ENCODE results near the gene BFAR.
"Not testable (repeated sequence)": the region's sequence is repeated elsewhere in the genome, so short reads cannot be mapped to it uniquely, and the experiment has no call there.

BFAR gene

DNA sequence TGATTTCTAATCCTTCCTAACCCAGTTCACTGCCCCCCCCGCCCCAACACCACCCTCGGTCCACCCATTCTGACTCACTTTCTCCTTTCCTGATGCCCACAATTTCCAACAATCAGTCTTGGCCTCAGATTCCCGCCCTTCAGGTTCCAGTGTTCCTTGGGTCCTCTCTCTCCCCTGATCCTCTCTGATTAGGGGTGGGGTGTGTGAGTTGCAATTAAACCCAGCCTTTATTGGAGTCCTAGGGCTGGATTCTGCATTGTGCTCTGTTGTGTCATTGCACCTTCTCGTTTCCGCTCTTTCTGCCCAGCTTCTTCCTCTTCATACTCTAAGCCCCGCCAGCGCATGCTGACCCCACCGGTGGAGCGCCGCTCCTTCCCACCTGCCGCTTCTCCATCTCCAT, 69.9 kb downstream of the BFAR start:
- DNase-seq, result not testable (repeated sequence)

GRCh38 chr16:14703156-14704011, 70.6 kb downstream of the BFAR start, which contains the start of gene NPIPA3:
NPIPA3 (plus strand) TSS chr16:14703411; CDS start chr16:14708944, 5,533 bp downstream.
- DNase-seq, result not testable (repeated sequence)

Measured in activated CD4-positive, CD25-positive, alpha-beta regulatory T cell treated with anti-CD3 and anti-CD28 coated beads, Interleukin-2, amount 50 U/mL, for 72 hours (primary cell).